HepG2 (cell line): ENCODE data around the gene NLRC3. TPM values are rescaled to one million over a fixed set of nuclear protein-coding genes. Genes with fewer than 3 reads are reported as not detected.

Experiments used
- ATAC-seq: fragments of 200-7000 bp; cut with Tn5 transposase; 3 replicates; pipeline ENCODE4 v1.9.1; 2020; ENCODE audit warnings: mild to moderate bottlenecking, moderate library complexity
- BruUV-seq: library from RNA; stranded (reverse); fragments of 400-500 nt; replicated peaks from 2 replicates; lab custom pipeline; 2021; lab: Mats Ljungman, UMichigan
- CTCF ChIA-PET: fragments of 300-600 bp; formaldehyde crosslinking; extraction: SDS; loops from one replicate; lab custom pipeline; 2021; ENCODE audit warnings: low total read pairs, inconsistent platforms, low intra/inter-chr PET ratio; lab: Yijun Ruan, JAX
- POLR2A ChIA-PET: fragments of 350-600 bp; sonication (Branson Sonifier 250); formaldehyde crosslinking; loops from one replicate; lab custom pipeline; 2020; ENCODE audit warnings: antibody characterized with exemption, inconsistent platforms; lab: Yijun Ruan, JAX
- DNase-seq: peaks from one replicate; pipeline ENCODE4 v3.0.0-alpha.2; 2015; ENCODE audit warnings: low spot score
- FAIRE-seq: peaks from 3 replicates; lab custom pipeline; 2011; peaks lifted over from hg19 to GRCh38; lab: Jason Lieb, UNC
- H2AFZ ChIP-seq: one replicate; pipeline ENCODE4 v1.6.1; 2011; ENCODE audit warnings: low read length, inconsistent platforms
- H3K27ac ChIP-seq: fragments of 300-600 bp; 3 replicates; pipeline ENCODE4 v1.8.0; 2011; ENCODE audit warnings: mixed run types, mild to moderate bottlenecking, mixed read lengths, low read length, inconsistent platforms; ENCODE audit not compliant: insufficient read depth; ENCODE audit errors: extremely low read length
- H3K27me3 ChIP-seq, 2 experiments: fragments of 200-600 bp in 1 of 2; 2 replicates in 1 of 2; 3 replicates in 1 of 2; pipeline versions ENCODE4 v1.6.0 to v1.8.0; 2011; ENCODE audit warnings: low read length in 2 of 2, mild to moderate bottlenecking in 2 of 2, moderate library complexity in 2 of 2, inconsistent platforms in 1 of 2; ENCODE audit not compliant: insufficient read depth in 2 of 2, control insufficient read depth in 1 of 2
- H3K36me3 ChIP-seq, 2 experiments: fragments of 200-600 bp in 1 of 2; replicated peaks in 1 of 2; 2 replicates in 1 of 2; 3 replicates in 1 of 2; pipeline versions ENCODE4 v1.5.1 to v1.8.0; 2011; ENCODE audit warnings: low read length in 2 of 2, inconsistent platforms in 1 of 2; ENCODE audit not compliant: insufficient read depth in 2 of 2, control insufficient read depth in 1 of 2
- H3K4me1 ChIP-seq: 2 replicates; pipeline ENCODE4 v1.5.1; 2012; ENCODE audit warnings: low read length, inconsistent platforms; ENCODE audit not compliant: insufficient read depth
- H3K4me2 ChIP-seq: 2 replicates; pipeline ENCODE4 v1.6.0; 2011; ENCODE audit warnings: low read depth, low read length, inconsistent platforms
- H3K4me3 ChIP-seq, 3 experiments: fragments of 200-600 bp in 1 of 3; sonication (generic), shearing (Covaris generic) in 1 of 3; replicated peaks in 1 of 3; 2 replicates each; pipeline ENCODE4 v1.5.1; 2011 to 2016; ENCODE audit warnings: low read length in 3 of 3, inconsistent platforms in 2 of 3, low read depth in 2 of 3, mild to moderate bottlenecking in 2 of 3, control low read depth in 1 of 3, mixed read lengths in 1 of 3; ENCODE audit not compliant: insufficient read depth in 1 of 3
- H3K79me2 ChIP-seq: one replicate; pipeline ENCODE4 v1.6.1; 2011; ENCODE audit warnings: low read length, inconsistent platforms; ENCODE audit not compliant: insufficient read depth
- H3K9ac ChIP-seq: 2 replicates; pipeline ENCODE4 v1.6.0; 2011; ENCODE audit warnings: mild to moderate bottlenecking, low read depth, low read length, inconsistent platforms; ENCODE audit not compliant: insufficient read depth
- H3K9me3 ChIP-seq: 2 replicates; pipeline ENCODE4 v1.5.1; 2012; ENCODE audit warnings: mild to moderate bottlenecking, low read length
- H4K20me1 ChIP-seq: 2 replicates; pipeline ENCODE4 v1.6.0; 2011; ENCODE audit warnings: inconsistent platforms, mild to moderate bottlenecking, low read length, moderate library complexity; ENCODE audit not compliant: insufficient read depth
- PRPF4 ChIP-seq: fragments of 200-400 bp; formaldehyde crosslinking; IDR thresholded peaks from 2 replicates; pipeline ENCODE4 v1.6.1; 2016; ENCODE audit warnings: low read length, low read depth; ENCODE audit not compliant: poor library complexity, severe bottlenecking
- SIN3B ChIP-seq: fragments of 150-350 bp; IDR thresholded peaks from 2 replicates; pipeline ENCODE4 v1.6.1; 2014; ENCODE audit warnings: low read length
- ZBTB38 ChIP-seq: sonication (generic); formaldehyde crosslinking; IDR thresholded peaks from 2 replicates; pipeline ENCODE4 v1.5.1; 2020; ENCODE audit warnings: mild to moderate bottlenecking, missing genetic modification reagents
- ZNF121 ChIP-seq: sonication (generic); formaldehyde crosslinking; IDR thresholded peaks from 2 replicates; pipeline ENCODE4 v1.5.0; 2020; ENCODE audit warnings: mild to moderate bottlenecking, missing genetic modification reagents
- WGBS: methylation state at CpG from one replicate; pipeline ENCODE4 v1.1.6; 2017; ENCODE audit warnings: low lambda C conversion rate; 5-methylcytosine and 5-hydroxymethylcytosine counted together
- in situ Hi-C: cut with HindIII; loops from 2 replicates; pipeline ENCODE4 v1.10.0; 2017; ENCODE audit warnings: low pct_unique_long_range_greater_than_20kb; ENCODE audit not compliant: extremely low pct_ligation_motif_present
- intact Hi-C: fragments of 100-400 bp; cut with micrococcal nuclease; formaldehyde crosslinking; loops from one replicate; pipeline ENCODE4 v1.10.0; 2022; ENCODE audit not compliant: unreplicated experiment
- polyA plus RNA-seq, 8 experiments: library from polyadenylated mRNA; depleted of rRNA in 3 of 8; stranded (reverse) in 7 of 8; unstranded in 1 of 8; fragments of >200 nt; fragmentation: Illumina TruSeq in 4 of 8; extraction: Trizol in 4 of 8; gene quantifications; 2 replicates each; pipeline versions ENCODE4 v1.2.1 to v1.2.3, GENCODE V29; 2011 to 2016; ENCODE audit warnings: low read depth in 4 of 8, missing spikeins in 1 of 8, mixed read lengths in 1 of 8; ENCODE audit not compliant: insufficient read depth in 1 of 8
- total RNA-seq, 5 experiments: library from RNA; depleted of rRNA; stranded (reverse); fragments of >200 nt; fragmentation: Illumina TruSeq; extraction: Trizol; gene quantifications; 2 replicates each; pipeline ENCODE4 v1.2.3, GENCODE V29; 2016; ENCODE audit warnings: low read depth in 1 of 5
- TF ChIP-seq, protein P1 (sequence below): IDR thresholded peaks from 2 replicates; pipeline ENCODE4 v1.6.1; 2016; ENCODE audit warnings: mild to moderate bottlenecking
- TF ChIP-seq, protein P2 (sequence below): sonication (generic); formaldehyde crosslinking; IDR thresholded peaks from 2 replicates; pipeline ENCODE4 v1.5.0; 2020; ENCODE audit warnings: mild to moderate bottlenecking, missing genetic modification reagents

NLRC3 gene
- total and polyA plus RNA-seq, 2 of the 13 experiments (the other 11 are each of a cell fraction or from before 2014, with no cell fraction given): not detected

DNA sequence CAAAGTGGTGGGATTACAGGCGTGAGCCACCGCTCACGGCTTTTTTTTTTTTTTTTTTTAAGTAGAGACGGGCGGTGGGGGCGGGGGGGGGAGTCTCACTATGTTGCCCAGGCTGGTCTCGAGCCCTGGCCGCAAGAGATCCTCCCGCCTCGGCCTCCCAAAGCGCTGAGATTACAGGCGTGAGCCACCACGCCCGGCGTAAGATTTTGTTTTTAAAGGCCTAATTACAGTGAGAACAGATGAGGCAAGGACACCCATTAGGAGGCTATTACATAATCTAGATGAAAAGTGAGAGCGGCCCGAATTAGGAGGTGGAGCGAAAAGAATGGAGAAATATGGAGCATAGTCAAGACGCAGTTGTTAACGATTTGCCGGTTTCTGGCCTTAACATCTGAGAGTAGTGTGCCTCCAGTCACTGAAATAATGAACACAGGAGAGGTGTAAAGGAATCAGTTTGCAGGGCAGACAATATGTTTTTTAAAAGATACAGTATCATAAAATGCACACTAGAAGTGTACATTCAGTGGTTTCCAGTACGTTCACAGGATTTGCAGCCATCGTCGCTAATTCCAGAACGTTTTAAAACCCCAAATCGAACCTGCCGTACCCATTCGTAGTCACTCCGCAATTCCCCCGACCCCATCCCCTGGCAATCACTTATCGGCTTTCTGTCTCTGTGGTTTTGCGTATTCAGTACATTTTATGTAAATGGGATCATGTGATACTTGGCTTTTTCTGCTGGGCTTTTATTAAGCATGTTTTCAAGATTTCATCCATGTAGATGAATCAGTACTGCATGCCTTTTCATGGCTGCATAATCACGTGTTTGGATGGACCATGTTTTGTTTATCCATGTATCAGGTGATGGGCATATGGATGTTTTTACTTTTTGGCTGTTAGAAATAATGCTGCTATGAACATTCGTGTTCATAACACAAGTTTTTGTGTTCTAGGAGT is 35.6 kb upstream of the NLRC3 start:
- FAIRE-seq: no peak
- Histone ChIP-seq H3K4me3 (peak overlapping the region; percentile 80 to 98 (median 96)), H3K9ac (peak overlapping the region; percentile 83), H3K9me3 (no peaks in the 10 kb centered on the region), H3K79me2 (peaks cover 40% of the 10 kb centered on the region), H3K27me3 (no peaks in the 10 kb centered on the region; a peak in 1 of 5 replicates), H3K4me1 (peaks cover 57% of the 10 kb centered on the region), H3K27ac (no peak overlapping the region), H4K20me1 (no peaks in the 10 kb centered on the region), H2AFZ (no peak overlapping the region), H3K4me2 (peak overlapping the region; percentile 83), H3K36me3 (no peaks in the 10 kb centered on the region)
- ChIA-PET POLR2A (interaction anchor here (0.6 to 1.5 kb wide), 3 partner anchors 9 to 1935 kb away, joined by 3 to 6 read pairs (median 3); partner anchors contain the start of gene JPT2), CTCF (no interaction called here)
- TF ChIP-seq, protein P1, sequence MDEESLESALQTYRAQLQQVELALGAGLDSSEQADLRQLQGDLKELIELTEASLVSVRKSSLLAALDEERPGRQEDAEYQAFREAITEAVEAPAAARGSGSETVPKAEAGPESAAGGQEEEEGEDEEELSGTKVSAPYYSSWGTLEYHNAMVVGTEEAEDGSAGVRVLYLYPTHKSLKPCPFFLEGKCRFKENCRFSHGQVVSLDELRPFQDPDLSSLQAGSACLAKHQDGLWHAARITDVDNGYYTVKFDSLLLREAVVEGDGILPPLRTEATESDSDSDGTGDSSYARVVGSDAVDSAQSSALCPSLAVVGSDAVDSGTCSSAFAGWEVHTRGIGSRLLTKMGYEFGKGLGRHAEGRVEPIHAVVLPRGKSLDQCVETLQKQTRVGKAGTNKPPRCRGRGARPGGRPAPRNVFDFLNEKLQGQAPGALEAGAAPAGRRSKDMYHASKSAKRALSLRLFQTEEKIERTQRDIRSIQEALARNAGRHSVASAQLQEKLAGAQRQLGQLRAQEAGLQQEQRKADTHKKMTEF (CRISPR knock-in tag): no peak
- TF ChIP-seq, protein P2, sequence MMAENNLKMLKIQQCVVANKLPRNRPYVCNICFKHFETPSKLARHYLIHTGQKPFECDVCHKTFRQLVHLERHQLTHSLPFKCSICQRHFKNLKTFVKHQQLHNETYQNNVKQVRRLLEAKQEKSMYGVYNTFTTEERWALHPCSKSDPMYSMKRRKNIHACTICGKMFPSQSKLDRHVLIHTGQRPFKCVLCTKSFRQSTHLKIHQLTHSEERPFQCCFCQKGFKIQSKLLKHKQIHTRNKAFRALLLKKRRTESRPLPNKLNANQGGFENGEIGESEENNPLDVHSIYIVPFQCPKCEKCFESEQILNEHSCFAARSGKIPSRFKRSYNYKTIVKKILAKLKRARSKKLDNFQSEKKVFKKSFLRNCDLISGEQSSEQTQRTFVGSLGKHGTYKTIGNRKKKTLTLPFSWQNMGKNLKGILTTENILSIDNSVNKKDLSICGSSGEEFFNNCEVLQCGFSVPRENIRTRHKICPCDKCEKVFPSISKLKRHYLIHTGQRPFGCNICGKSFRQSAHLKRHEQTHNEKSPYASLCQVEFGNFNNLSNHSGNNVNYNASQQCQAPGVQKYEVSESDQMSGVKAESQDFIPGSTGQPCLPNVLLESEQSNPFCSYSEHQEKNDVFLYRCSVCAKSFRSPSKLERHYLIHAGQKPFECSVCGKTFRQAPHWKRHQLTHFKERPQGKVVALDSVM (CRISPR knock-in tag): peak; percentile 58; the same call in 1 of the 2 replicates
- TF ChIP-seq ZBTB38: peak; percentile 79; the same call in 1 of the 2 replicates
- peak; percentile 24 for TF ChIP-seq PRPF4
- TF ChIP-seq ZNF121 (CRISPR knock-in tag): peak; percentile 46; the same call in 1 of the 2 replicates
- TF ChIP-seq SIN3B: no peak
- 63% methylated on average over 34 of the region's 34 CpGs for WGBS
- no peak for DNase-seq
- intact Hi-C loops (no loop called here), in situ Hi-C loops (no loop called here)
- BruUV-seq: no TSS peak
- ATAC-seq: no peak
